GM18498 (cell line): ENCODE results near the gene PEAK1.

ENCODE experiments used
- ATAC-seq: cut with Tn5 transposase; IDR thresholded peaks from one replicate; pipeline ENCODE4 v1.9.1; 2021; ENCODE audit warnings: mild to moderate bottlenecking, moderate library complexity; ENCODE audit not compliant: unreplicated experiment

The PEAK1 gene

GRCh38 chr15:77098572-77098971 lies 321.3 kb downstream of the PEAK1 start:
- ATAC-seq, result no peak

- no peak for ATAC-seq
These were observed 322.0 kb downstream of the PEAK1 start for GRCh38 chr15:77097921-77098320.

- ATAC-seq, result no peak
These were observed 322.6 kb downstream of the PEAK1 start for GRCh38 chr15:77097248-77097721.

GRCh38 chr15:77096541-77096940 lies 323.4 kb downstream of the PEAK1 start:
- ATAC-seq, result no peak

- ATAC-seq, result no peak
These were observed 323.8 kb downstream of the PEAK1 start for GRCh38 chr15:77096138-77096537.

GRCh38 chr15:77094397-77095030 lies 325.4 kb downstream of the PEAK1 start:
- no peak for ATAC-seq

GRCh38 chr15:77093436-77093835 lies 326.5 kb downstream of the PEAK1 start:
- ATAC-seq, result no peak

- ATAC-seq, result no peak
These were observed 328.8 kb downstream of the PEAK1 start for GRCh38 chr15:77091097-77091496.

- no peak for ATAC-seq
These were observed 332.7 kb downstream of the PEAK1 start for GRCh38 chr15:77087213-77087612.

- no peak for ATAC-seq
These were observed 334.6 kb downstream of the PEAK1 start for GRCh38 chr15:77085297-77085696.

- no peak for ATAC-seq
These were observed 335.5 kb downstream of the PEAK1 start for GRCh38 chr15:77084436-77084835.

- peak; percentile 86 for ATAC-seq
These were observed 336.3 kb downstream of the PEAK1 start for GRCh38 chr15:77083381-77084160.

- ATAC-seq, result no peak
These were observed 337.9 kb downstream of the PEAK1 start for GRCh38 chr15:77081971-77082370.

- no peak for ATAC-seq
These were observed 343.5 kb downstream of the PEAK1 start for GRCh38 chr15:77076323-77076915.

GRCh38 chr15:77075528-77075927 lies 344.4 kb downstream of the PEAK1 start:
- ATAC-seq, result no peak

- no peak for ATAC-seq
These were observed 345.6 kb downstream of the PEAK1 start for GRCh38 chr15:77074350-77074749.

GRCh38 chr15:77071305-77072223 lies 348.3 kb downstream of the PEAK1 start:
- no peak for ATAC-seq

GRCh38 chr15:77070495-77071304 lies 349.2 kb downstream of the PEAK1 start, which contains the start of gene TSPAN3:
TSPAN3 (minus strand) TSS chr15:77071109; CDS start chr15:77070954, 155 bp downstream.
- peak; percentile 93 for ATAC-seq

- no peak for ATAC-seq
These were observed 349.8 kb downstream of the PEAK1 start for GRCh38 chr15:77070180-77070494.

GRCh38 chr15:77069521-77070121 lies 350.3 kb downstream of the PEAK1 start:
- ATAC-seq, result no peak
